ENCODE measurements around the gene MSL1. TPM values are rescaled to one million over a fixed set of nuclear protein-coding genes. Genes with fewer than 3 reads are reported as not detected.

Gene MSL1
- total and polyA plus RNA-seq, 2 of the 13 experiments (the other 11 are each of a cell fraction or from before 2014, with no cell fraction given), result 63.8 to 88.5 TPM

DNA sequence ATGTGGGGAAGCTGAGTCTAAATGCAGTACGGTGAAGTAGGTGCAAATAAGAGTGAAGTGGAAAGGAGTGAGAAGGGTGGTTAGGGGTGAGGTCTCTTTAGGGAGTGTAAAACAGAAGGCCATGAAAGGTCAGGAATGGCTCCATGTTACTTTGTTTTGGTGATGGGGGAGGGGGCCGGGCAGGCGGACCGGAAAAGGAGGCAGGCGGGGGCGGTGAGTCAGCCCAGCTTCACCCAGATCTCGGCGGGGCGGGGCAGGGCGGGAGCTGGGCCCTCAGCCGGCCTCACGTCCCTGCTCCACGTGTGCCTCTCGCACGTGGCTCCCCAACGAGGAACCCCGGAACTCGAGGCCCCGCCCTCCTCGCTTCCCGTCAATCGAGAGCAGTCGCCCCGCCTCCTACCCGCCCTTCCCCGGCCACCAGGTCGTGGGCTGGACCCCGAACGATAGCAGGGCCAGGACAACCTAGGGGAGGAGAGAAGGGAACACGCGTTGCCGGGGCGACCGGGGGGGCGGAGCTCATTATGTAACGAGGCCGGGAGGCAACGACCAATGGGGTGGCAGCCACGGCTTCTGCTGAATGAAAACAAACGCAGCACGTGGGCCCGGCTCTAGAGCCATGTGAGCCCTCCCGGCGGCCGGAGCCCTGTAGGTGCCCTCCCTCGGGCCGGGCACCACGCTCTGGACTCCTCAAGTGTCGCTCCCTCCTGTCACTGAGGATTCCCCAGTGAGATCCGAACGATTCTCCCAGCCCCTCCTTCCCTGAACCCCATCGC is 22.7 kb upstream of the MSL1 start (continued):
- TF ChIP-seq, protein P1, sequence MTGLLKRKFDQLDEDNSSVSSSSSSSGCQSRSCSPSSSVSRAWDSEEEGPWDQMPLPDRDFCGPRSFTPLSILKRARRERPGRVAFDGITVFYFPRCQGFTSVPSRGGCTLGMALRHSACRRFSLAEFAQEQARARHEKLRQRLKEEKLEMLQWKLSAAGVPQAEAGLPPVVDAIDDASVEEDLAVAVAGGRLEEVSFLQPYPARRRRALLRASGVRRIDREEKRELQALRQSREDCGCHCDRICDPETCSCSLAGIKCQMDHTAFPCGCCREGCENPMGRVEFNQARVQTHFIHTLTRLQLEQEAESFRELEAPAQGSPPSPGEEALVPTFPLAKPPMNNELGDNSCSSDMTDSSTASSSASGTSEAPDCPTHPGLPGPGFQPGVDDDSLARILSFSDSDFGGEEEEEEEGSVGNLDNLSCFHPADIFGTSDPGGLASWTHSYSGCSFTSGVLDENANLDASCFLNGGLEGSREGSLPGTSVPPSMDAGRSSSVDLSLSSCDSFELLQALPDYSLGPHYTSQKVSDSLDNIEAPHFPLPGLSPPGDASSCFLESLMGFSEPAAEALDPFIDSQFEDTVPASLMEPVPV (CRISPR knock-in tag; IDR thresholded peaks at IDR 0.05), result peak; percentile 89
- TF ChIP-seq ZNF839 (CRISPR knock-in tag; IDR thresholded peaks at IDR 0.05; ENCODE audit: borderline replicate concordance) (peak; percentile 87; the same call in 1 of the 2 replicates), ZNF33B (CRISPR knock-in tag; IDR thresholded peaks at IDR 0.05) (peak; percentile 80), NAIF1 (CRISPR knock-in tag; IDR thresholded peaks at IDR 0.05; ENCODE audit: borderline replicate concordance) (peak; percentile 91; the same call in 1 of the 2 replicates), YY1 (IDR thresholded peaks at IDR 0.05; ENCODE audit: insufficient read depth, insufficient replicate concordance, low read depth, low read length) (peak; percentile 67), PCBP2 (optimal IDR thresholded peaks at IDR 0.05; ENCODE audit: low read depth, low read length, poor library complexity, severe bottlenecking) (no peak), HOXA5 (CRISPR knock-in tag; IDR thresholded peaks at IDR 0.05) (peak; percentile 97), DNMT1 (CRISPR knock-in tag; IDR thresholded peaks at IDR 0.05) (peak; percentile 98), SP1 (IDR thresholded peaks at IDR 0.05) (no peak), SP1 (CRISPR knock-in tag; IDR thresholded peaks at IDR 0.05) (peak; percentile 98), ZNF660 (CRISPR knock-in tag; IDR thresholded peaks at IDR 0.05; ENCODE audit: borderline replicate concordance, low read depth) (peak; percentile 76; the same call in 1 of the 2 replicates)
- TF ChIP-seq, protein P2, sequence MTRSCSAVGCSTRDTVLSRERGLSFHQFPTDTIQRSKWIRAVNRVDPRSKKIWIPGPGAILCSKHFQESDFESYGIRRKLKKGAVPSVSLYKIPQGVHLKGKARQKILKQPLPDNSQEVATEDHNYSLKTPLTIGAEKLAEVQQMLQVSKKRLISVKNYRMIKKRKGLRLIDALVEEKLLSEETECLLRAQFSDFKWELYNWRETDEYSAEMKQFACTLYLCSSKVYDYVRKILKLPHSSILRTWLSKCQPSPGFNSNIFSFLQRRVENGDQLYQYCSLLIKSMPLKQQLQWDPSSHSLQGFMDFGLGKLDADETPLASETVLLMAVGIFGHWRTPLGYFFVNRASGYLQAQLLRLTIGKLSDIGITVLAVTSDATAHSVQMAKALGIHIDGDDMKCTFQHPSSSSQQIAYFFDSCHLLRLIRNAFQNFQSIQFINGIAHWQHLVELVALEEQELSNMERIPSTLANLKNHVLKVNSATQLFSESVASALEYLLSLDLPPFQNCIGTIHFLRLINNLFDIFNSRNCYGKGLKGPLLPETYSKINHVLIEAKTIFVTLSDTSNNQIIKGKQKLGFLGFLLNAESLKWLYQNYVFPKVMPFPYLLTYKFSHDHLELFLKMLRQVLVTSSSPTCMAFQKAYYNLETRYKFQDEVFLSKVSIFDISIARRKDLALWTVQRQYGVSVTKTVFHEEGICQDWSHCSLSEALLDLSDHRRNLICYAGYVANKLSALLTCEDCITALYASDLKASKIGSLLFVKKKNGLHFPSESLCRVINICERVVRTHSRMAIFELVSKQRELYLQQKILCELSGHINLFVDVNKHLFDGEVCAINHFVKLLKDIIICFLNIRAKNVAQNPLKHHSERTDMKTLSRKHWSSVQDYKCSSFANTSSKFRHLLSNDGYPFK (CRISPR knock-in tag; IDR thresholded peaks at IDR 0.05; ENCODE audit: borderline replicate concordance), result peak; percentile 69; the same call in 1 of the 2 replicates
- TF ChIP-seq, protein P3, sequence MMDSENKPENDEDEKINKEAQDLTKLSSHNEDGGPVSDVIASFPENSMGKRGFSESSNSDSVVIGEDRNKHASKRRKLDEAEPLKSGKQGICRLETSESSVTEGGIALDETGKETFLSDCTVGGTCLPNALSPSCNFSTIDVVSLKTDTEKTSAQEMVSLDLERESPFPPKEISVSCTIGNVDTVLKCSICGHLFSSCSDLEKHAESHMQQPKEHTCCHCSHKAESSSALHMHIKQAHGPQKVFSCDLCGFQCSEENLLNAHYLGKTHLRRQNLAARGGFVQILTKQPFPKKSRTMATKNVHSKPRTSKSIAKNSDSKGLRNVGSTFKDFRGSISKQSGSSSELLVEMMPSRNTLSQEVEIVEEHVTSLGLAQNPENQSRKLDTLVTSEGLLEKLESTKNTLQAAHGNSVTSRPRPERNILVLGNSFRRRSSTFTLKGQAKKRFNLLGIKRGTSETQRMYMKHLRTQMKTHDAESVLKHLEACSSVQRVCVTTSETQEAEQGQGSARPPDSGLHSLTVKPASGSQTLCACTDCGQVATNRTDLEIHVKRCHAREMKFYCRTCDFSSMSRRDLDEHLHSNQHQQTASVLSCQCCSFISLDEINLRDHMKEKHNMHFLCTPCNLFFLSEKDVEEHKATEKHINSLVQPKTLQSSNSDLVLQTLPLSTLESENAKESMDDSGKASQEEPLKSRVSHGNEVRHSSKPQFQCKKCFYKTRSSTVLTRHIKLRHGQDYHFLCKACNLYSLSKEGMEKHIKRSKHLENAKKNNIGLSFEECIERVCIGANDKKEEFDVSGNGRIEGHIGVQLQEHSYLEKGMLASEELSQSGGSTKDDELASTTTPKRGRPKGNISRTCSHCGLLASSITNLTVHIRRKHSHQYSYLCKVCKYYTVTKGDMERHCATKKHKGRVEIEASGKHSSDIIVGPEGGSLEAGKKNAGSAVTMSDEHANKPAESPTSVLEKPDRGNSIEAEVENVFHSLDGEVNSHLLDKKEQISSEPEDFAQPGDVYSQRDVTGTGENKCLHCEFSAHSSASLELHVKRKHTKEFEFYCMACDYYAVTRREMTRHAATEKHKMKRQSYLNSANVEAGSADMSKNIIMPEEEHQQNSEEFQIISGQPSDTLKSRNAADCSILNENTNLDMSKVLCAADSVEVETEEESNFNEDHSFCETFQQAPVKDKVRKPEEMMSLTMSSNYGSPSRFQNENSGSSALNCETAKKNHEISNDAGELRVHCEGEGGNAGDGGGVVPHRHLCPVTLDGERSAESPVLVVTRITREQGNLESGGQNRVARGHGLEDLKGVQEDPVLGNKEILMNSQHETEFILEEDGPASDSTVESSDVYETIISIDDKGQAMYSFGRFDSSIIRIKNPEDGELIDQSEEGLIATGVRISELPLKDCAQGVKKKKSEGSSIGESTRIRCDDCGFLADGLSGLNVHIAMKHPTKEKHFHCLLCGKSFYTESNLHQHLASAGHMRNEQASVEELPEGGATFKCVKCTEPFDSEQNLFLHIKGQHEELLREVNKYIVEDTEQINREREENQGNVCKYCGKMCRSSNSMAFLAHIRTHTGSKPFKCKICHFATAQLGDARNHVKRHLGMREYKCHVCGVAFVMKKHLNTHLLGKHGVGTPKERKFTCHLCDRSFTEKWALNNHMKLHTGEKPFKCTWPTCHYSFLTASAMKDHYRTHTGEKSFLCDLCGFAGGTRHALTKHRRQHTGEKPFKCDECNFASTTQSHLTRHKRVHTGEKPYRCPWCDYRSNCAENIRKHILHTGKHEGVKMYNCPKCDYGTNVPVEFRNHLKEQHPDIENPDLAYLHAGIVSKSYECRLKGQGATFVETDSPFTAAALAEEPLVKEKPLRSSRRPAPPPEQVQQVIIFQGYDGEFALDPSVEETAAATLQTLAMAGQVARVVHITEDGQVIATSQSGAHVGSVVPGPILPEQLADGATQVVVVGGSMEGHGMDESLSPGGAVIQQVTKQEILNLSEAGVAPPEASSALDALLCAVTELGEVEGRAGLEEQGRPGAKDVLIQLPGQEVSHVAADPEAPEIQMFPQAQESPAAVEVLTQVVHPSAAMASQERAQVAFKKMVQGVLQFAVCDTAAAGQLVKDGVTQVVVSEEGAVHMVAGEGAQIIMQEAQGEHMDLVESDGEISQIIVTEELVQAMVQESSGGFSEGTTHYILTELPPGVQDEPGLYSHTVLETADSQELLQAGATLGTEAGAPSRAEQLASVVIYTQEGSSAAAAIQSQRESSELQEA (CRISPR knock-in tag; IDR thresholded peaks at IDR 0.05; ENCODE audit: not compliant biosample characterization), result no peak
- TF ChIP-seq, protein P4, sequence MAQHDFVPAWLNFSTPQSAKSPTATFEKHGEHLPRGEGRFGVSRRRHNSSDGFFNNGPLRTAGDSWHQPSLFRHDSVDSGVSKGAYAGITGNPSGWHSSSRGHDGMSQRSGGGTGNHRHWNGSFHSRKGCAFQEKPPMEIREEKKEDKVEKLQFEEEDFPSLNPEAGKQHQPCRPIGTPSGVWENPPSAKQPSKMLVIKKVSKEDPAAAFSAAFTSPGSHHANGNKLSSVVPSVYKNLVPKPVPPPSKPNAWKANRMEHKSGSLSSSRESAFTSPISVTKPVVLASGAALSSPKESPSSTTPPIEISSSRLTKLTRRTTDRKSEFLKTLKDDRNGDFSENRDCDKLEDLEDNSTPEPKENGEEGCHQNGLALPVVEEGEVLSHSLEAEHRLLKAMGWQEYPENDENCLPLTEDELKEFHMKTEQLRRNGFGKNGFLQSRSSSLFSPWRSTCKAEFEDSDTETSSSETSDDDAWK (CRISPR knock-in tag; IDR thresholded peaks at IDR 0.05), result no peak
